Left renal cortex interstitium (tissue), 4 donors: ENCODE data around the gene RBBP8NL. TPM values are rescaled to one million over a fixed set of nuclear protein-coding genes. Genes with fewer than 3 reads are reported as not detected.

Source experiments
- DNase-seq, 4 donors: peaks; one replicate each; pipeline ENCODE4 v3.0.0-alpha.2; 2013; ENCODE audit warnings: low read depth in 4 of 4, low spot score in 2 of 4, missing footprints in 1 of 4
- polyA plus RNA-seq, 4 donors: library from polyadenylated mRNA; unstranded; fragments of 120-200 nt; gene quantifications; one replicate each; pipeline ENCODE4 v1.2.1, GENCODE V29; 2013; ENCODE audit not compliant: insufficient read length in 4 of 4

RBBP8NL gene, protein sequence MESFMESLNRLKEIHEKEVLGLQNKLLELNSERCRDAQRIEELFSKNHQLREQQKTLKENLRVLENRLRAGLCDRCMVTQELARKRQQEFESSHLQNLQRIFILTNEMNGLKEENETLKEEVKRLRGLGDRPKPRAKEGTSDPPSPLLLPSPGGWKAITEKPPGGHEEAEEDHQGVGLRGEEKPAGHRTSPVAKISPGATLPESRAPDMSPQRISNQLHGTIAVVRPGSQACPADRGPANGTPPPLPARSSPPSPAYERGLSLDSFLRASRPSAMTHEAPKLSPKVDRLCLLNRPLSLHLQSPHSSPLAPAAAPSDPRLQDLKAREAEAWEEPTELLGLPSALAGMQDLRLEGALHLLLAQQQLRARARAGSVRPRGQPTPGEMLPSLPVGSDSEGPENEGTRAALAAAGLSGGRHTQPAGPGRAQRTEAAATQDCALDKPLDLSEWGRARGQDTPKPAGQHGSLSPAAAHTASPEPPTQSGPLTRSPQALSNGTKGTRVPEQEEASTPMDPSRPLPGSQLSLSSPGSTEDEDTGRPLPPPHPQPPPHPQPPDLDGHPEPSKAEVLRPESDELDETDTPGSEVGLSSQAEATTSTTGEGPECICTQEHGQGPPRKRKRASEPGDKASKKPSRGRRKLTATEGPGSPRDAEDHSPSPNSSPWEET
- 1 to 10 TPM; 1.6 to 3.0 (median 2.0) TPM for polyA plus RNA-seq

DNA sequence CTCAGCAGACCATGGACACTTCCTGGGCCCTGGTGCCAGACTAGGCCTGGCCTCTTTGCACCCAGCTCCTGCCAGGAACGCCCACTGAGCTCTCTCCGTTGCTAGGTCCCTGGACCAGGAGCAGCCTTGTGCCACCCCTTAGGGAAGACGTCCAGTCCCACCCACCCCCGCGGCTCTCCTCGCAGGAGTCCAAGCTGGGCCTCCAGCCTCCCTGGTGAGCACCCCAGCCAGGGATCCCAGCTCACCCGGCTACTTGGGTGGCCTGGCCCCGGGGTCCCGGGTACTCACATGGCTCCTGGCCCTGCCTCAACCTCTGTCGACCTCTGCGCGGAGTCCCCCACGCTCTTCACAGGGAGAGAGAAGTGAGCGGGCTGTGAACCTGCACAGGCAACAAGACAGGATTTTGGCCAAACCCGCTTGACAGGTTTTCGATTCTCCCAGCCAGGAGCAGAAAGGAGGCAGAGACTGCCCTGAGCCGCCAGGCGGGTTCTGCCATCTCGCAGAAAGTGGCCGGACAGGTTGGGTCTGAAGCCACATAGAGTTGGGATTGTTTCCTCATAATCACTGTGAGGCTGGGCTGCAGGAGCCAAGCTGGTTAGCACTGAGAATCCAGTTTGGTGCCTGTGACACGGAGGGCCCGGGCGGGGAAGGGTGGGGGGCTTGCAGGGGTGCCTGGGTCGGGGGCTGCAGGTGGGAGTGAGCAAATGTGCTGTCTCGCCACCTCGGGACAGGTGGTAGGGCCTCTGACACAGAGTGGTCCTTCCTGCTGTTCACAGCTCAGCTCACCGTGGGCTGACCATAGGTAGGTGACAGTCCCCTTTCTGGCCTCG is at the start of gene RBBP8NL:
RBBP8NL (minus strand) TSS at position 368 of the 830 bp plus-strand sequence. CDS start 7,892 bp downstream, outside the sequence.
- DNase-seq, result peak in 3 of 4 donors; percentile 50 to 75 (median 58)

DNA sequence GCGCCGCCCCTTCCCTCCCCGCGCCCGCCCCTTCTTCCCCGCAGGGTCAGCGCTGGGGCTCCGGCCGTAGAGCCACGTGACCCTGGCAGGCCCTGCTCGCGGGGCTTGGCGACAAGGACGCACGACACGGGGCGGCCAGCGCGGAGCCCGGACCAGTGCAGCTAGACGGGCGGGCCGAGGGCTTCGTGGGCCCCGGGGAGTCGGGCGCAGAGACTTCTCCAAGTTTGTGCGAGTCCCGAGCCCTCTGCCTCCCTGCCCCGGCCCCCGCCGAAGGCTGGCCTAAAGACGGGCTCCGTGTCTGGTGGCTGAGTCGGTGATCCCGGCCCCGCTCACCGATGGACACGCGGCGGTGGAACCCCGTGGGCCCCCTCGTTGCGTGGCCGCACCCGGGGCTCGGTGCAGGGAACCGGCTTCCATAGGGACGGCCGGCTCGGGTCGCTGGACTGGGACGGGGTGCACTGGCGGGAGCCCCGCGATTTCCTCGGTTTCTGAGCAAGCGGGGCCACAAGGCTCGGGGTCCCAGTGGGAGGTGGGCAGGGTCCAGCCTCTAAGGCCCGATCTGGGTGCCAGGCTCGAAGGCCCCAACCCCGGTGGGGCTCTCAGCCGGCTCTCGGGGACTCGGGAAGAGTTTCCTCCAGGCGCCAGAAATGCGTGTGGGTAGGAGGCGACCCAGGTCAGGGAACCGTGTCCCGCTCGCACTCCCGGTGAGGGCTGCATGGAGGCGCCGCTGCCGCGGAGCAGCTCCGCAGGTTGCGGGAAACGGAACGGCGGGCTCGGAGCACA is 48.9 kb upstream of the RBBP8NL start:
- no peak for DNase-seq

DNA sequence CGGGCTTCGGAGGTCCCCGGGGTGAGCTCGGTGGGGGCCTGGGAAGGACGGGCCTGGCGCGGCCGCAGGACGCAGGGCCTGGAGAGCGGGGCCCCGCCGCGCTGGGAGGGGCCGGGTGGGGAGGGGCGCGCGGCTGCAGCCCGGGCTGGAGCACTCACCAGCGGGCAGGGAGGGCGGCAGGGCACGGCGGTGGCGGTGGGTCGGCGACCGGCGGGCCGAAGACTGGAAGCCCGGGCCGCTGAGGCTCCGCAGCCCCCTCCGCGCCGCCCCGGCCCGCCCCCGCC is 48.4 kb upstream of the RBBP8NL start, which contains the start of gene GATA5:
GATA5 (minus strand) TSS at position 224 of the 284 bp plus-strand sequence. CDS start 474 bp downstream, outside the sequence.
- no peak for DNase-seq

DNA sequence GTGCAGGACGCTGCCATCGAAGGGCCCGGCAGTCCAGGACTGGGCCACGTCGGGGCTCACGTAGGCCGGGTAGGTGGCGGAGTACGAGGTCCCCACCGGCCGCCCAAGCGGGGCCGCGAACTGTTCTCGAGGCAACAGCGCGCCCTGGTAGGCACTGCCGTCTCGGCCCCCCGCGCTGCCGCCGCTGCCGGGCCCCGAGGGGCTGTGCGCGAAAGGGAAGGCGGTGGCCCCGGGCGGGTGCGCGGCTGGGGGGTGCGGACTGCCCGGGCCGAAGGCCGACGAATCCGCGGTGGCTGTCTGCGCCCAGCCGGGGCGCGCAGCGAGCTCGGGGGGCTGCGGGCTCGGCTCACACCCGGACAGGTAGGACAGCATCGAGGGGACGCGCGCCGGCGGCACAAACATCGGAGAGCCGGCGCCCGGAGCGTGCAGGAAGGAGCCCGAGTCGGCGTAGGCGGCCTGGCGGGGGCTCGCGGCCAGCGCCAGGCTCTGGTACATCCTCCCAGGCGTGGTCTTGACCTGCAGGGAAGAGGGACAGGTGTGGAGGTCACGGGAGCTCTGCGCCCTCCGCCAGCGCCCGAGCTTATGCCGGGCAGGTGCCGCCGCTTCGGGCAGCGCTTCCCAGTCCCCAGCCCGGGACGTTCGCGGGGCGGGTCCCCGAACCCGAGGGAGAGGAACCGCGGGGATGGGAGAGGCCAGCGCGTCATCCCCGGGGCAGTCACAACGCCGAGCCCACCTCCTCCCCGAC is 47.9 kb upstream of the RBBP8NL start:
- DNase-seq, result no peak

DNA sequence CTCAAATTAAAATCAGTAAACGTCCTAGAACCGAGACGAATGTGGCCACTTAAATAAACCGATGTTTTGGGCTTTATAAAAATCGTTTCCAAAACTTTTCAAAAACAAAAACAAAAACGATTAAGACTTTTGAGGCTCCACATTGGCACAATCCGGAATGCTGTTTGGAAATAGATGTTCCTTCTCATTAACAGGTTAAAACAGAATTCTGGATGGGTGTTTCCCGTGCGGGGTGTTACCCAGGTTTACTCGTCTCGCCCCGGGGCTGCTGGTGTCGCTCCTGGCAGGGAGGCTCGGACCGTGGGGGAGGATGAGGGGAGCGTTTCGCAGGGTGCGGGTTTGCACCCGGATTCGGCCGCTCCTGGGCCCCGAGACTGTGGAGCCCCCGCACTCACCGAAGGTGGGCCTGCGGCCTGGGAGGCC is 47.3 kb upstream of the RBBP8NL start:
- DNase-seq, result no peak

DNA sequence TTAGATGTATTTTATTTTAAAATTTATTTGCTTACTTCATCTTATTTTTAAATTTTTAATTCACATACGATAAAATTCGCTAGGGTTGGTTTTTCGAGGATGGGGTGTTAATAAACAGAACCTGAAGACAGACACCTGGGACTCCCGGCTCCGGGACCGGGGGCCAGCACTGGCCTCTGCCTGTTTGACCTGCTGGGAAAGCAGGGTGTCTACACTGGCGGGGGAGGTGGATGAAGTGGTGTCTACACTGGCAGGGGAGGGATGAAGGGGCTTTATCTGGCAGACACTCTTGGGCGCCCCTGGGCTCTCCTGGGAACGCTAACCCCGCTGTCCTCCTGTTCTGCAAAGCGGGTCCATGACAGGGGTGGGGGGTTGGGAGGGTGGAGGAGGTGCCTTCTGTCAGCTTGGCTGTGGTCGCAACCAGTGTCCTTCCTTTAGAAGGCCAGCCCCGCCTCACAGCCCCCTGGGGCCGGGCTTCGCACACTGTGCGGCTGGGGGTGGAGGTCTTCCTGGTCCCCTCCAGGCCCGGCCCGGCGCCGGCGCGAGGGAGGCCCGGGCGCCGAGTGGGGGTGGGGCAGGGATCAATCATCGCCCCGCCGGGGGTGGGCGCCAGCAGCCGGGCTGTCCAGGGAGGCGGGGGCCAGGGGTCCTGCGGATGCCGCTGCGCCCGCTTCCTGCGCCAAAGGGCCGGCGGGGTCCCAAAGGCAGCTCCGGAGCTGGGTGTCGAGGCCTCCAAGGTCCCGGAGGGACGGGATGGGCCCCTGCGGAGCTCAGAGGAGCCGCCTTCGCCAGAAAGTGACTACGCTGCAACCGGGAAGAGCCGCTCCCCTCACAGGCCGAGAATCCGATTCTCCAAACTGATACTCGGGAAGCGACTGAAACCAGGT is 46.6 kb upstream of the RBBP8NL start:
- no peak for DNase-seq

DNA sequence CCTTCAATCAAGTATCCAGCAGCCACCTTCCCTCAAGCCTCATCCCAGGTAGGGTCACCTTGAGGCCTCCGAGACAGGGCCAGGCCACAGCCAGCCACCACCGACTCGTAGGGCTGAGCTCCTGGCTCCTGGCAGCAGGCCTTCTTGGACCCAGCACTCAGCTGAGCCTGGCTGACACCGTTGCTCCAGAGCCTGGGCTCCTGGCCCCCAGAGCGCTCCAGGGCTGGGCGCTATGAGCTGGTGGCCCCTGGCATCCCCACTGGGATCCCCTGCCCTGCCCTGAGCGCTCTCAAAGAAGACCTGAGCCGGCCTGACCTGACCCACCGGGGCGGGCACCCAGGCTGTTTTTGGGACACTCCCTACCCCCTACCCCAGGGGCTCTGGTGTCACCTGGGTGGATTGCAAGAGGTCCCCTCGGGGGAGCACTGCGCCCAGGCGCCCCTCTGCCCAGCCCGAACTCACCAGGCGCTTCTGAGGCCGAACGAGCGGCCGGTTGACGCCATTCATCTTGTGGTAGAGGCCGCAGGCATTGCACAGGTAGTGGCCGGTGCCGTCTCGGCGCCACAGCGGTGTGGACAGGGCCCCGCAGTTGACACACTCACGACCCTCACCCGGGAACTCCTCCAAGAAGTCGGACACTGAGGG is 45.7 kb upstream of the RBBP8NL start:
- DNase-seq, result no peak

DNA sequence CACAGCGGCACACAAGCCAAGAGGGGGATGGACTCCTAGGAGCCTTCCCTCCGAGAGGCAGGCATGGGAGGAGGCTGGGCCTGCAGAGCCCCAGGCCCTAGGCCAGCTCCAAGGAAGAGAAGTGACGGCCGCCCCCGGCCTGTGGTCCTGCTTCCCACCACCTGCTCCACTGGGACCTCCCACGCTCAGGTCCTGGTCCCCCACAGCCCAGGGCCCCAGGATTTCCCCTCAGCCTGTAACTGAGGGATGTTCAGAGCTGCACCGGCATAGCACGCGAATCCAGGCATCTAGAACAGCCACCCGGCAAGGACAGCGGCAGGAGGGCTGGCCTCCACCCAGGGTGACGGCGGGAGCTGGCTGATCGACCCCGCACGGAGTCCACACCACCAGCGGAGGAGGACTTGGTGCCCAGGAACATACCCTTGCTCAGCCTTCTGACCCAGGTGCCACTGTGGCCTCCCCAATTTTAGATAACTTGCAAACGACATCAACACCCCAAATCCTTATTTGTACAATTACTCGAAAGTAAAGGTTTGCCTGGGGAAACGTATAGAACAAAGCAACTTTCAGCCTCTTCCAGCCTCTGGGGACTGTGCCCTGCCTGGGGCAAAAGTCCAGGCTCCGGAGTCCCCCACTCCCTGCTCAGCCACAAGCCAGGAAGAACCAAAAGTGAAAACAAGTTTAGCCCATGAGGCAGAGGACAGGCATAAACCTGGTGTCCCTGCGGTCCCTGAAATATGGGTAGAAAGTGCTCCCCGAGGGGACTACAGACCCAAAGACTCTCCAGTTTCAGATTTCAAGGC is 45.0 kb upstream of the RBBP8NL start:
- no peak for DNase-seq

DNA sequence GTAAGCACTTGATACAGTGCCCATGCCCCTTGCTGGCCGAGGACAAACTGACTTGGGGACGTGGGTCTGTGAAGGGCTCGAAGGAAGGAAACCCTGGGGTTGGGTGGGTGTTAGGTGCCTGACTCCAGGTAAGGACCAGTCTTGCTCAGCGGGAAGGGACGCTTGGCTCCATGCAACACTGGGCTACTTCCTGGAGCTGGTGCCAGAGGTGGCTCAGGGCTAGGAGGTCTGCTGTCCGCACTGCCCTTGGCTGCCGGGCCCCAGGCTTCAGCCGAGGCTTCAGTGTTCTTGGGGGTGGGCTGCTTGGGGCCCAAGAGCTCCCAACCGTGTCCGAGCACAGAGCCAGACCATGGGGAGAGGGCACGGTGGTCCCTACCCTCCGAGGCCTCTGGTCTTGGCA is 43.1 kb upstream of the RBBP8NL start:
- DNase-seq, result no peak

DNA sequence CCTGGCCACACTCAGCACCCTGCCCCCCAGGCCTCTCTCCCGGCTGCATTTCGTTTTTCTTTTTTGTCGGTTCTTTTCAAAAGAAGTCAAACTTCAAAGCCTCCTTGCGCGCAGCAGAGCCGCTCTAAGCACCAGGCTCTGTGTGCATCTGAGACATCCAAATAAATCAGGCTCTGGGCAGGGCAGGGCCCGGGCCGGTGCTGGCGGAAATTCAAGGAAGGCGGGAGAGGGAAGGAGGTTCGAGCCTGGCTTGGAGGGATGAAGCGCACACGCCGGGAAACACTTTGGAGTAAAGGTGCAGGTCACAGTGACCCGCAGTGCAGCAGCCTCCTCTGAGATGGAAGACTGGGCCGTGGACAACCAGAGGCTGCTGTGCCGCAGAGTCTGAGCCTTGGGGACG is 42.7 kb upstream of the RBBP8NL start:
- no peak for DNase-seq

DNA sequence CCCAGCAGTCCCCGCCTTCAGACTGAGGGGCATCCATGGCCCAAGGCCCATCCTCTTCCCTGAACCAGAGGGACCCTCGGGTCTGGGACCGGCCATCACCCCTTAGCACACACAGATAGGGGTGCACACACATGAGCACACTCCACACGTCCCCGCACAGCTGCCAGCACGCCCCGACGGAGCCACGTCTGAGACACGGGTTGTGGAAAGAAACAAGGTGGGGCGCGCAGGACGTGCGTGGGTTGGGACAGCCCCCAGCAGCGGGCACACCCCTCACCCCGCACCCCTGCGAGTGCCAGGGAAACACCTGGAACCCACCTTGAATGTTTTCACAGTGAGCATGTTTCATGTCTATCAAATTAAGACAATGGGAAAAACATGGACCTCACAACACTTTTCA is 42.0 kb upstream of the RBBP8NL start:
- DNase-seq, result no peak

DNA sequence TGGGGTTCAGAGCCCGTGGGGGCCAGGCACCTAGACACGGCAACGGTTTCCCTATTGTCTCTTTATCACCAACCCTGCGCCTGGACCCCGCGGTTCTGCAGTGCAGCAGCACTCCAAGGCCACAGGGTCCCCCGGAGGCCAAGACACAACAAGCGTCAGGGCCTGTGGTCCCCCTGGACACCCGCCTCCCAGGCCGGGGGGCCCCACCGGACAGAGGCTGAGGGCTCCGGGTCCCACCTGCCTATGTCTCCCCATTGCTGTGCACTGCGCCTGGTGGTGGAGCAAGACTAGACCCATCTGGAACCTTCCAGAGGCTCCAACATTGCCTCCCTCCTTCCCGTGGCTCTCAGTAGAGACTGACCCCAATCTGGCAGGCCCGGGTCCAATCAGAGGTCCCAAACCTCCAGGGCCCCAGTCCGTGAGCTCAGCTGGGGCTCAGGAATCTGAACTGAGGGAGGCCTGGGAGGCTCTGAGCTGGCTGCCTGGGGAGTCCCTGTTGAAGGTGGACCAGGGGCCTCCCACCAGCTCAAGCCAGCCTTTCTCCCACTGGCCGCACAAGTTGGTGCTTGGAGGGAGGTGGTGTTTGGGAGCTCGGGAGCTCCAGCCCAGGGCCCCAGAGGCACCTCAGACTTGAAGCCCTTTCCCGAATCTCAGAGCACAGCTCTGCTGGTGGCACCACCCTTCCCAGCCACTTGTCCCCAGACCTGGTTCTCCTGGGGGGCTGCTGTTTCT is 39.6 kb upstream of the RBBP8NL start:
- no peak for DNase-seq

DNA sequence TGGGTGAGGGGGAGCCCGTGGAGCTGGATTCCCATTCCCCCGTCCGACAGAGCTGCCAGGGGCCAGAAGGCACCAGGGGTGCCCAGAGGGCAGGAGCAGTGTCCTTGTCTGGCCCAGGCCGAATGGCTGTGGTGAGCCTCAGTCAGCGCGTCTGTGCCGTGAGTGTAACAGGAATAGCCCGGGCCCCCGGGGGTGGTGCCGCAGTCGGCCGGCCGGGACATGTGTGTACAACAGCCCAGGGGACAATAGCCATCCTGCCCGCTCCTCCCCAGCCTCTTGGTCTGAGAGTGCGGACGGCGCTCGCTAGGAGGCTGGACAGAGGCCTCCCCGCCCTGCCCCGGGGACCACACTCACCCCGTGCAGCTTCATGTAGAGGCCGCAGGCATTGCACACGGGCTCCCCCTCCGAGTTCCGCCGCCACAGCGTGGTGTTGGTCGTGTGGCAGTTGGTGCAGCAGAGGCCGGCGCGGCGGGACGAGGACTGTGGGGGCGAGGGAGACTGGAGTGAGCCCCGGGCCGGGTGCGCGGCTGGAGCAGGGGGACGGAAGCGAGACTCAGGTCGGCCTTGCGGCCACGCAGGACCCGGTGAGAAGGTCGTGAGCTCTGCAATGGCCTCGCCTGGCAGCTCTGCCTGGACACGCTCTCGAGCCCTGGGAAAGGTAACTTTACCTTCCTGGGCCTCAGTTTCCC is 38.9 kb upstream of the RBBP8NL start:
- no peak for DNase-seq

DNA sequence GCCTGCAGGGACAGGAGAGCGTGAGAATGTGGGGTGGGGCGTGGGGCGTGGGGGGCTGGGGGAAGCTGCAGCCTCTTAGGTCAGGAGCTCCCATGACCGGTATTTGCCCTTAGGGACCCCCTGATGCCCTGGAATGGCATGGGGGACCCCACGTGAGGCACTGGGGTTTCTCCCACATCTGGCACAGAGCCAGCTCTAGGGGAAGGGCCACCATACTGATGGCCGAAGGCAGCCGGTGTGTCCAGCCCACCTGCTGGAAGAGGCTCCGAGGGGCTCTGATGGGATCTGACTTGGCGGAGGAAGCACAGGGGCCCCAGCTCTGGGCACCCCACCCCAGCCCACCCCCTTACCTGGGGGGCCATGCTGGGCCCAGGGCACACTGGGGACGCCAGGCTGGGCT is 37.7 kb upstream of the RBBP8NL start:
- no peak for DNase-seq

DNA sequence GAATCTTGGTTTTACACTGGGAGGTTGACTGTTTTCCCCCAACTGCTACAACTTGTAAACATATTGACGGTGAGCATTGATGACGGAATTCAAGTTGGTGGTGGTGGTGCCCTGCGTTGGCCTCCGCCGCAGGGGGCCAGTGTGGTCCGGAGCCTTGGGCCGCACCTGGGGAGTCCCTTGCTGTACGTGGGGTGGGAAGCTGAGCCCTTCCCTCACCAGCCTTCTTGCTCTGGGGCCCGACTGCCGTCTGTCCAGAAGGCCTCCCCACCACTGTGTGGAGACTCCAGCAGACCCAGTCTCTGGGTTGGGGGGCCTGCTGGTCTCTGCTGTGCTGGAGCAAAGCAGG is 37.1 kb upstream of the RBBP8NL start:
- DNase-seq, result no peak
